DOHH2 (cell line): ENCODE measurements around the gene ASB6.

Experiments
- H3F3A ChIP-seq: fragments of 200-600 bp; sonication (generic), shearing (Covaris generic); 2 replicates; pipeline ENCODE4 v1.6.0; 2016; ENCODE audit warnings: antibody characterized with exemption, mild to moderate bottlenecking; ENCODE audit not compliant: control insufficient read depth, insufficient read depth
- H3K27ac ChIP-seq: fragments of 200-600 bp; sonication (generic); 2 replicates; pipeline ENCODE4 v1.5.1; 2014; ENCODE audit warnings: low read depth, mild to moderate bottlenecking, low read length, moderate library complexity
- H3K27me3 ChIP-seq: fragments of 200-600 bp; sonication (generic); 2 replicates; pipeline ENCODE4 v1.6.1; 2014; ENCODE audit warnings: mild to moderate bottlenecking, low read length, mixed read lengths; ENCODE audit not compliant: control insufficient read depth
- H3K36me3 ChIP-seq: fragments of 200-600 bp; sonication (generic); 2 replicates; pipeline ENCODE4 v1.6.1; 2014; ENCODE audit warnings: mild to moderate bottlenecking, low read length, moderate library complexity, mixed read lengths; ENCODE audit not compliant: control insufficient read depth
- H3K4me1 ChIP-seq: fragments of 200-600 bp; sonication (generic); 2 replicates; pipeline ENCODE4 v1.6.1; 2014; ENCODE audit warnings: mild to moderate bottlenecking, low read length, mixed read lengths; ENCODE audit not compliant: control insufficient read depth
- H3K4me2 ChIP-seq: fragments of 200-600 bp; sonication (generic); 2 replicates; pipeline ENCODE4 v1.6.0; 2014; ENCODE audit warnings: mild to moderate bottlenecking, low read length, moderate library complexity
- H3K4me3 ChIP-seq: fragments of 200-600 bp; sonication (generic); 2 replicates; pipeline ENCODE4 v1.5.1; 2014; ENCODE audit warnings: mild to moderate bottlenecking, low read length, mixed read lengths
- H3K79me2 ChIP-seq: fragments of 200-600 bp; sonication (generic); 2 replicates; pipeline ENCODE4 v1.6.1; 2014; ENCODE audit warnings: mild to moderate bottlenecking, low read length, mixed read lengths; ENCODE audit not compliant: control insufficient read depth
- H3K9me2 ChIP-seq: fragments of 200-600 bp; sonication (generic); replicated peaks from 2 replicates; pipeline ENCODE4 v1.6.1; 2014; ENCODE audit warnings: mild to moderate bottlenecking, low read length, mixed read lengths; ENCODE audit not compliant: control insufficient read depth
- H3K9me3 ChIP-seq: fragments of 200-600 bp; sonication (generic); 2 replicates; pipeline ENCODE4 v1.6.1; 2014; ENCODE audit warnings: antibody characterized with exemption, low read length, mixed read lengths; ENCODE audit not compliant: control insufficient read depth, insufficient read depth
- H4K20me1 ChIP-seq: fragments of 200-600 bp; sonication (generic); 2 replicates; pipeline ENCODE4 v1.6.0; 2014; ENCODE audit warnings: low read depth, mild to moderate bottlenecking, antibody characterized with exemption, low read length, moderate library complexity; ENCODE audit not compliant: control insufficient read depth, insufficient read depth
- CTCF ChIP-seq: fragments of 200-600 bp; sonication (generic); IDR thresholded peaks from one replicate; pipeline ENCODE4 v1.5.1; 2014; ENCODE audit warnings: antibody characterized with exemption, mild to moderate bottlenecking, low read depth, low read length; ENCODE audit not compliant: poor library complexity, severe bottlenecking
- EZH2phosphoT487 ChIP-seq: fragments of 200-600 bp; sonication (generic); IDR thresholded peaks from 2 replicates; pipeline ENCODE4 v1.6.1; 2017; ENCODE audit warnings: borderline replicate concordance, mild to moderate bottlenecking, antibody characterized with exemption, low read length, moderate library complexity, mixed read lengths

ASB6 gene

GRCh38 chr9:129586245-129586644 lies 55.7 kb downstream of the ASB6 start:
- Histone ChIP-seq H3F3A (no peaks in the 10 kb centered on the region), H3K9me2 (no peaks in the 10 kb centered on the region), H3K4me3 (no peak overlapping the region), H4K20me1 (no peaks in the 10 kb centered on the region), H3K27ac (no peak overlapping the region), H3K36me3 (no peaks in the 10 kb centered on the region), H3K79me2 (no peaks in the 10 kb centered on the region), H3K27me3 (peaks cover 4% of the 10 kb centered on the region; the same call in 1 of the 2 replicates), H3K4me2 (no peak overlapping the region), H3K4me1 (peaks cover 20% of the 10 kb centered on the region), H3K9me3 (no peaks in the 10 kb centered on the region)
- TF ChIP-seq EZH2phosphoT487: no peak
- no peak for TF ChIP-seq CTCF

- no peaks in the 10 kb centered on the region for H3F3A ChIP-seq
- H3K27ac ChIP-seq: no peak overlapping the region
- no peaks in the 10 kb centered on the region for H3K9me3 ChIP-seq
- TF ChIP-seq EZH2phosphoT487 (no peak), CTCF (no peak)
- H3K36me3 ChIP-seq: no peaks in the 10 kb centered on the region
- peaks cover 29% of the 10 kb centered on the region for H3K4me1 ChIP-seq
- no peak overlapping the region for H3K4me3 ChIP-seq
- H3K9me2 ChIP-seq: no peaks in the 10 kb centered on the region
- no peak overlapping the region for H3K4me2 ChIP-seq
- peaks cover 4% of the 10 kb centered on the region; the same call in 1 of the 2 replicates for H3K27me3 ChIP-seq
- no peaks in the 10 kb centered on the region for H3K79me2 ChIP-seq
- H4K20me1 ChIP-seq: no peaks in the 10 kb centered on the region
These were observed 56.6 kb downstream of the ASB6 start for GRCh38 chr9:129585352-129585751.
